ENCODE results near the gene ZFYVE28. TPM values are rescaled to one million over a fixed set of nuclear protein-coding genes. Genes with fewer than 3 reads are reported as not detected.

ZFYVE28 gene
- total RNA-seq, 3 donors from 2014 or later = 32.4 to 56.4 (median 42.9) TPM

GRCh38 chr4:2331043-2331420, 87.4 kb downstream of the ZFYVE28 start:
- no peak for ATAC-seq
- Histone ChIP-seq H3K36me3 (ENCODE audit: low read depth) (no peaks in the 10 kb centered on the region), H3K4me1 (ENCODE audit: low read depth) (peaks cover 8% of the 10 kb centered on the region), H3K4me3 (no peak overlapping the region), H3K9me3 (peaks cover 13% of the 10 kb centered on the region)
- intact Hi-C loops (cut with DNase I, micrococcal nuclease) = no loop called here
- TF ChIP-seq CTCF (IDR thresholded peaks at IDR 0.05) = no peak
- no peak for DNase-seq

- TF ChIP-seq CTCF (IDR thresholded peaks at IDR 0.05) = no peak
- Histone ChIP-seq H3K36me3 (ENCODE audit: low read depth) (no peaks in the 10 kb centered on the region), H3K4me1 (ENCODE audit: low read depth) (peaks cover 8% of the 10 kb centered on the region), H3K9me3 (peaks cover 13% of the 10 kb centered on the region), H3K4me3 (no peak overlapping the region)
- DNase-seq (no peak), ATAC-seq (no peak)
- intact Hi-C loops (cut with DNase I, micrococcal nuclease) = no loop called here
Observed at GRCh38 chr4:2330091-2331042, 88.1 kb downstream of the ZFYVE28 start.

GRCh38 chr4:2327579-2327978, 90.9 kb downstream of the ZFYVE28 start:
- H3K4me1 ChIP-seq (ENCODE audit: low read depth) = no peaks in the 10 kb centered on the region
- ATAC-seq (no peak), DNase-seq (no peak)
- peaks cover 16% of the 10 kb centered on the region for H3K9me3 ChIP-seq
- no peak for TF ChIP-seq CTCF (IDR thresholded peaks at IDR 0.05)
- H3K36me3 ChIP-seq (ENCODE audit: low read depth) = no peaks in the 10 kb centered on the region
- H3K4me3 ChIP-seq = no peak overlapping the region
- intact Hi-C loops (cut with DNase I, micrococcal nuclease) = no loop called here

- intact Hi-C loops (cut with DNase I, micrococcal nuclease) = no loop called here
- no peak for ATAC-seq
- Histone ChIP-seq H3K36me3 (ENCODE audit: low read depth) (no peaks in the 10 kb centered on the region), H3K9me3 (peaks cover 16% of the 10 kb centered on the region), H3K4me3 (no peak overlapping the region), H3K4me1 (ENCODE audit: low read depth) (peaks cover 2% of the 10 kb centered on the region)
- no peak for DNase-seq
- no peak for TF ChIP-seq CTCF (IDR thresholded peaks at IDR 0.05)
Observed at GRCh38 chr4:2324891-2325290, 93.6 kb downstream of the ZFYVE28 start.

GRCh38 chr4:2322841-2323240, 95.6 kb downstream of the ZFYVE28 start:
- TF ChIP-seq CTCF (IDR thresholded peaks at IDR 0.05) = no peak
- Histone ChIP-seq H3K4me1 (ENCODE audit: low read depth) (peaks cover 2% of the 10 kb centered on the region), H3K4me3 (no peak overlapping the region), H3K9me3 (peaks cover 9% of the 10 kb centered on the region), H3K36me3 (ENCODE audit: low read depth) (no peaks in the 10 kb centered on the region)
- no peak for ATAC-seq
- DNase-seq = no peak
- intact Hi-C loops (cut with DNase I, micrococcal nuclease) = no loop called here

Data from mucosa of descending colon (tissue), 3 donors.